ENCODE measurements around the gene TIMP3. TPM values are rescaled to one million over a fixed set of nuclear protein-coding genes. Genes with fewer than 3 reads are reported as not detected.

The TIMP3 gene
- polyA plus RNA-seq, 1 of the 3 experiments (the other 2 are of a cell fraction): 26.1 TPM

DNA sequence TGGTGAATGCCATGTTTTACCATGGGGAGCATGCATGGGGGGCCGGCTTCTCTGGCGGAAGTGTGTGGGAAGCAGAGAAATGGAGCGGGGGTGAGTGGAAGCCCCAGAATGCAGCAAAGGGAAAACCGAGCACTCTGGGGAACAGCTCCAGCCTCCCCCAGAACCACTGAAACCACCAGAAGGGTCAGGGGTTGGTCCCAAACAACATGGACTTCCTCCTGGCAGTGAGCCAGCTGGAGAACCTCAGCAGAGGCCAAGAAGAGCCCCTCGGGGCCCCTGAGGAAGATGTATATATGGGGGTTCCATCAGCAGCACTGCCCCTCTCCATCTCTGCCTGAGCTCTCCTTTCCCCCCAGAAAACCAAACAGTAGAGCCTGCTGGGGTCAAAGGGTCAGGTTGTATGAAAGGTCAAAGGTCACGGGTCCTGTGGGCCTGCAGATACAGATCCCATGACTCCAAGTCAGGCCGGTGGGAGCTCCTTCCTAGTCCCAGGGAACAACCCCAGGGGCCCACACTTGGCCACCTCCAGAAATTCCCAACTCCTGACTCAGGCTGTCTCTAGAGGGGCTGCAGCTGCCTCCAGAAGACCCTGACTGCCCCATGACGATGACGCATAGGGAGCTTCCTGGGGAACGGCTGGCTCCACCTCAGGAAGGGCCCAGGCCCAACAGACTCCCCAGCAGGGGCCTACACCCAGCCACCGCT, 48.5 kb upstream of the TIMP3 start:
- no peaks in the 10 kb centered on the region for H3K9me3 ChIP-seq
- no peaks in the 10 kb centered on the region for H3F3A ChIP-seq (replicated peaks; ENCODE audit: insufficient read depth)
- no peaks in the 10 kb centered on the region for H3K4me1 ChIP-seq (ENCODE audit: control insufficient read depth in 1 of 2, insufficient read depth in 2 of 2, low read depth in 1 of 2, low read length in 1 of 2)
- no peaks in the 10 kb centered on the region for H3K9me2 ChIP-seq
- TF ChIP-seq NRF1 (IDR thresholded peaks at IDR 0.05; ENCODE audit: low read depth, low read length) (no peak), PBX3 (IDR thresholded peaks at IDR 0.05) (no peak), MXI1 (IDR thresholded peaks at IDR 0.05; ENCODE audit: low read depth, low read length) (no peak), GABPA (IDR thresholded peaks at IDR 0.05; ENCODE audit: low read depth) (no peak), RCOR1 (IDR thresholded peaks at IDR 0.05; ENCODE audit: low read length) (no peak), MEF2A (IDR thresholded peaks at IDR 0.05; ENCODE audit: borderline replicate concordance, low read depth) (no peak), RAD21 (IDR thresholded peaks at IDR 0.05; ENCODE audit: low read length) (no peak), JUND (IDR thresholded peaks at IDR 0.05) (no peak), TAF1 (IDR thresholded peaks at IDR 0.05; ENCODE audit: borderline replicate concordance, low read depth, low read length) (no peak), FOSL2 (IDR thresholded peaks at IDR 0.05; ENCODE audit: borderline replicate concordance, low read depth) (no peak), EP300 (IDR thresholded peaks at IDR 0.05; ENCODE audit: borderline replicate concordance in 1 of 2, low read depth in 1 of 2, low read length in 1 of 2) (no peak), GATA2 (CRISPR knock-in tag; IDR thresholded peaks at IDR 0.05) (no peak), TCF12 (IDR thresholded peaks at IDR 0.05) (no peak)
- TF ChIP-seq, protein P1, sequence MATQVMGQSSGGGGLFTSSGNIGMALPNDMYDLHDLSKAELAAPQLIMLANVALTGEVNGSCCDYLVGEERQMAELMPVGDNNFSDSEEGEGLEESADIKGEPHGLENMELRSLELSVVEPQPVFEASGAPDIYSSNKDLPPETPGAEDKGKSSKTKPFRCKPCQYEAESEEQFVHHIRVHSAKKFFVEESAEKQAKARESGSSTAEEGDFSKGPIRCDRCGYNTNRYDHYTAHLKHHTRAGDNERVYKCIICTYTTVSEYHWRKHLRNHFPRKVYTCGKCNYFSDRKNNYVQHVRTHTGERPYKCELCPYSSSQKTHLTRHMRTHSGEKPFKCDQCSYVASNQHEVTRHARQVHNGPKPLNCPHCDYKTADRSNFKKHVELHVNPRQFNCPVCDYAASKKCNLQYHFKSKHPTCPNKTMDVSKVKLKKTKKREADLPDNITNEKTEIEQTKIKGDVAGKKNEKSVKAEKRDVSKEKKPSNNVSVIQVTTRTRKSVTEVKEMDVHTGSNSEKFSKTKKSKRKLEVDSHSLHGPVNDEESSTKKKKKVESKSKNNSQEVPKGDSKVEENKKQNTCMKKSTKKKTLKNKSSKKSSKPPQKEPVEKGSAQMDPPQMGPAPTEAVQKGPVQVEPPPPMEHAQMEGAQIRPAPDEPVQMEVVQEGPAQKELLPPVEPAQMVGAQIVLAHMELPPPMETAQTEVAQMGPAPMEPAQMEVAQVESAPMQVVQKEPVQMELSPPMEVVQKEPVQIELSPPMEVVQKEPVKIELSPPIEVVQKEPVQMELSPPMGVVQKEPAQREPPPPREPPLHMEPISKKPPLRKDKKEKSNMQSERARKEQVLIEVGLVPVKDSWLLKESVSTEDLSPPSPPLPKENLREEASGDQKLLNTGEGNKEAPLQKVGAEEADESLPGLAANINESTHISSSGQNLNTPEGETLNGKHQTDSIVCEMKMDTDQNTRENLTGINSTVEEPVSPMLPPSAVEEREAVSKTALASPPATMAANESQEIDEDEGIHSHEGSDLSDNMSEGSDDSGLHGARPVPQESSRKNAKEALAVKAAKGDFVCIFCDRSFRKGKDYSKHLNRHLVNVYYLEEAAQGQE (IDR thresholded peaks at IDR 0.05; ENCODE audit: low read depth, low read length): no peak
- H2AFZ ChIP-seq (ENCODE audit: low read depth): no peak overlapping the region
- ChIA-PET POLR2A (no interaction called here), CTCF (interaction anchor here (1.8 to 1.9 kb wide), 2 partner anchors 44 to 248 kb away, joined by 4 to 6 read pairs; no protein-coding TSS in a partner anchor)
- no peaks in the 10 kb centered on the region for H4K20me1 ChIP-seq (ENCODE audit: insufficient read depth)
- 72% methylated on average over 8 of the region's 11 CpGs for WGBS (ENCODE audit: low lambda C conversion rate)
- H3K9ac ChIP-seq: no peak overlapping the region
- H3K79me2 ChIP-seq (ENCODE audit: insufficient read depth): no peaks in the 10 kb centered on the region
- no peaks in the 10 kb centered on the region for H3K27me3 ChIP-seq (ENCODE audit: insufficient read depth)
- H3K4me3 ChIP-seq (ENCODE audit: low read depth in 2 of 2, low read length in 1 of 2): no peak overlapping the region
- no peaks in the 10 kb centered on the region for H3K36me3 ChIP-seq (replicated peaks in 1 of 2; ENCODE audit: control insufficient read depth in 1 of 2, insufficient read depth in 2 of 2, low read length in 1 of 2)
- H3K27ac ChIP-seq (ENCODE audit: low read depth in 2 of 2, low read length in 1 of 2): no peak overlapping the region
- H3K4me2 ChIP-seq: no peak overlapping the region
- DNase-seq: no peak

All from SK-N-SH (cell line).